ENCODE results near the gene HTT. TPM values are rescaled to one million over a fixed set of nuclear protein-coding genes. Genes with fewer than 3 reads are reported as not detected.

The HTT gene
- 100 to 1,000 TPM in 1 of 4 donors, 10 to 100 TPM in 3; 37.5 to 119 (median 48.7) TPM for total RNA-seq

DNA sequence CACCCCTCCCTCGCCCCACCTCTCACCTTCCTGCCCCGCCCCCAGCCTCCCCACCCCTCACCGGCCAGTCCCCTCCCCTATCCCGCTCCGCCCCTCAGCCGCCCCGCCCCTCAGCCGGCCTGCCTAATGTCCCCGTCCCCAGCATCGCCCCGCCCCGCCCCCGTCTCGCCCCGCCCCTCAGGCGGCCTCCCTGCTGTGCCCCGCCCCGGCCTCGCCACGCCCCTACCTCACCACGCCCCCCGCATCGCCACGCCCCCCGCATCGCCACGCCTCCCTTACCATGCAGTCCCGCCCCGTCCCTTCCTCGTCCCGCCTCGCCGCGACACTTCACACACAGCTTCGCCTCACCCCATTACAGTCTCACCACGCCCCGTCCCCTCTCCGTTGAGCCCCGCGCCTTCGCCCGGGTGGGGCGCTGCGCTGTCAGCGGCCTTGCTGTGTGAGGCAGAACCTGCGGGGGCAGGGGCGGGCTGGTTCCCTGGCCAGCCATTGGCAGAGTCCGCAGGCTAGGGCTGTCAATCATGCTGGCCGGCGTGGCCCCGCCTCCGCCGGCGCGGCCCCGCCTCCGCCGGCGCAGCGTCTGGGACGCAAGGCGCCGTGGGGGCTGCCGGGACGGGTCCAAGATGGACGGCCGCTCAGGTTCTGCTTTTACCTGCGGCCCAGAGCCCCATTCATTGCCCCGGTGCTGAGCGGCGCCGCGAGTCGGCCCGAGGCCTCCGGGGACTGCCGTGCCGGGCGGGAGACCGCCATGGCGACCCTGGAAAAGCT, at the start of gene HTT, which contains the start of gene HTT-AS:
TSS of gene HTT (plus strand) at position 604 of the 768 bp plus-strand sequence. CDS start at position 749, 145 bp downstream.
TSS of gene HTT-AS (minus strand) at position 461 of the 768 bp plus-strand sequence.
- intact Hi-C loops (cut with DNase I): no loop called here
- H3K4me3 ChIP-seq: peak within 1 kb of the TSS; percentile 84 to 92 (median 90)
- no peaks in the 10 kb centered on the region for H3K27me3 ChIP-seq
- peak within 1 kb of the TSS; percentile 88 to 97 (median 95) for H3K27ac ChIP-seq
- H3K4me1 ChIP-seq: peaks cover 5 to 46% (median 16%) of the 10 kb centered on the region in 3 donors
- DNase-seq: peak; percentile 91
- no peaks in the 10 kb centered on the region for H3K36me3 ChIP-seq
- H3K9me3 ChIP-seq: no peaks in the 10 kb centered on the region
- WGBS, 2 donors: no CpG with 5 or more reads among the region's 81 CpGs
- TF ChIP-seq, protein P1, sequence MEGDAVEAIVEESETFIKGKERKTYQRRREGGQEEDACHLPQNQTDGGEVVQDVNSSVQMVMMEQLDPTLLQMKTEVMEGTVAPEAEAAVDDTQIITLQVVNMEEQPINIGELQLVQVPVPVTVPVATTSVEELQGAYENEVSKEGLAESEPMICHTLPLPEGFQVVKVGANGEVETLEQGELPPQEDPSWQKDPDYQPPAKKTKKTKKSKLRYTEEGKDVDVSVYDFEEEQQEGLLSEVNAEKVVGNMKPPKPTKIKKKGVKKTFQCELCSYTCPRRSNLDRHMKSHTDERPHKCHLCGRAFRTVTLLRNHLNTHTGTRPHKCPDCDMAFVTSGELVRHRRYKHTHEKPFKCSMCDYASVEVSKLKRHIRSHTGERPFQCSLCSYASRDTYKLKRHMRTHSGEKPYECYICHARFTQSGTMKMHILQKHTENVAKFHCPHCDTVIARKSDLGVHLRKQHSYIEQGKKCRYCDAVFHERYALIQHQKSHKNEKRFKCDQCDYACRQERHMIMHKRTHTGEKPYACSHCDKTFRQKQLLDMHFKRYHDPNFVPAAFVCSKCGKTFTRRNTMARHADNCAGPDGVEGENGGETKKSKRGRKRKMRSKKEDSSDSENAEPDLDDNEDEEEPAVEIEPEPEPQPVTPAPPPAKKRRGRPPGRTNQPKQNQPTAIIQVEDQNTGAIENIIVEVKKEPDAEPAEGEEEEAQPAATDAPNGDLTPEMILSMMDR (IDR thresholded peaks at IDR 0.05): peak in 1 of 6 experiments; percentile 34
- TF ChIP-seq POLR2A (IDR thresholded peaks at IDR 0.05): peak in 3 of 4 donors; percentile 70 to 86 (median 74)

DNA sequence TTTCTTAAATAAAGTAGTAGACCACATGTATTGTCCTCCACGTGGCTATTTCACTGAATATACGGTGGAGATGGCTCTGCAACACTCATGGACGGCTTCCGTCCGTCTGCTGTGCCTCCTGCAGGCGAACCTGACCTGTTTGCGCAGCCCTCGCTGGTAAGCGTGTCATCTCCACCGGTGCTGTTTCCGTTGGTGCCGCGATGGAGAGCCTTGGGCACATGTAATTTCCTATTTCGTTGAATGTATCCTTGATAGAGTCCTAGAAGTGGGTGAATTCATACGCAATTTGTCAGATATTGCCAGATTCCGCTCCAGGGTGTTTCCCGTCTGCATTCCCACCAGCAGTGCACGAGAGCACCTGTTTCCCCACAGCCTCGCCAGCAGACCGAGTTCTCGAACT, 48.6 kb upstream of the HTT start:
- intact Hi-C loops (cut with DNase I): no loop called here
- 90% methylated on average over 21 of the region's 21 CpGs for WGBS, 2 donors
- H3K4me3 ChIP-seq: no peak overlapping the region
- no peaks in the 10 kb centered on the region for H3K27me3 ChIP-seq
- no peaks in the 10 kb centered on the region for H3K4me1 ChIP-seq
- no peaks in the 10 kb centered on the region for H3K36me3 ChIP-seq
- TF ChIP-seq, protein P1 (IDR thresholded peaks at IDR 0.05): no peak
- TF ChIP-seq POLR2A (IDR thresholded peaks at IDR 0.05): no peak
- H3K27ac ChIP-seq: no peak overlapping the region
- no peak for DNase-seq
- peaks cover 0 to 7% (median 7%) of the 10 kb centered on the region in 3 donors for H3K9me3 ChIP-seq

DNA sequence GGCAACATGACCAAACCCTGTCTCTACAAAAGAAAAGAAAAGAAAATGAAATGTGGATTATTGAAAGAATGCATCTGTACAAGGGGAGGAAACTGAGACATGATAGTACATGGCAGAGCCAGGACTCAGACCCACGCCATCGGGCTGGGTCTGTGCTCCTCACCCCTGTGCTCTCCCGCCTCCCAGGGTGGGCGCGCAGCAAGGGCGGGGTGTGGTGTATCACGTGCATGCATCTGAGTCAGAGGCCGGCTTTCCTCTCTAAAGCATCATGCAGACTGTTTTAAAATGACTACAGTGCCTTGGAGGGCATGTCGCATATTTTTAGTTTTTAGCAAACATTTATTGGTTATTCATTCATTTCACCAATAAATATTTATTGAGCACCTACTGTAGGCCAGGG, 47.9 kb upstream of the HTT start:
- TF ChIP-seq, protein P1 (IDR thresholded peaks at IDR 0.05): no peak
- TF ChIP-seq POLR2A (IDR thresholded peaks at IDR 0.05): no peak
- no peaks in the 10 kb centered on the region for H3K4me1 ChIP-seq
- H3K4me3 ChIP-seq: no peak overlapping the region
- 33 to 59% methylated on average over 9 of the region's 9 CpGs for WGBS, 2 donors
- H3K27me3 ChIP-seq: no peaks in the 10 kb centered on the region
- intact Hi-C loops (cut with DNase I): no loop called here
- peaks cover 0 to 7% (median 7%) of the 10 kb centered on the region in 3 donors for H3K9me3 ChIP-seq
- DNase-seq: no peak
- no peaks in the 10 kb centered on the region for H3K36me3 ChIP-seq
- no peak overlapping the region for H3K27ac ChIP-seq

DNA sequence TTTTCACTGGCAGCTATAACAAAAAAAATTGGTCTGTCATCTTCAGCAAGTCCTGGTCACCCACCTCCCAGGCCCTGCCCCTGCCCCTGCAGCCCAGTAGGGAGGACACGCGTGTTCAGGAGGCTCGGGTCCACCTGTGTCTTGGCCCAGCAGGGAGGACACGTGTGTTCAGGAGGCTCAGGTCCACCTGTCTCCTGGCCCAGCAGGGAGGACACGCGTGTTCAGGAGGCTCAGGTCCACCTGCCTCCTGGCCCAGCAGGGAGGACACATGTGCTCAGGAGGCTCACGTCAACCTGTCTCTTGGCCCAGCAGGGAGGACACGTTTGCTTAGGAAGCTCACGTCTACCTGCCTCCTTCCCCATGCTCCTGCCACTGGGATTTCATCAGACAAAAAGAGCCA, 45.0 kb upstream of the HTT start:
- Histone ChIP-seq H3K27me3 (no peaks in the 10 kb centered on the region), H3K27ac (no peak overlapping the region), H3K9me3 (no peaks in the 10 kb centered on the region), H3K4me3 (no peak overlapping the region), H3K4me1 (no peaks in the 10 kb centered on the region), H3K36me3 (no peaks in the 10 kb centered on the region)
- no peak for DNase-seq
- 91 to 99% methylated on average over 5 to 7 of the region's 9 CpGs for WGBS, 2 donors
- TF ChIP-seq, protein P1 (IDR thresholded peaks at IDR 0.05): no peak
- no peak for TF ChIP-seq POLR2A (IDR thresholded peaks at IDR 0.05)
- intact Hi-C loops (cut with DNase I): no loop called here

Measured in esophagus squamous epithelium (tissue), 5 donors.